K562 (cell line): ENCODE measurements around the gene LEO1. TPM values are rescaled to one million over a fixed set of nuclear protein-coding genes. Genes with fewer than 3 reads are reported as not detected.

Source experiments
- ATAC-seq: fragments of 200-7000 bp; cut with Tn5 transposase; 3 replicates; pipeline ENCODE4 v1.9.1; 2020; ENCODE audit warnings: moderate library complexity
- BruUV-seq: library from RNA; stranded (reverse); fragments of 400-500 nt; replicated peaks from 2 replicates; lab custom pipeline; 2021; lab: Mats Ljungman, UMichigan
- CTCF ChIA-PET: fragments of 300-600 bp; formaldehyde crosslinking; extraction: SDS; loops from one replicate; lab custom pipeline; 2021; ENCODE audit warnings: low intra/inter-chr PET ratio; lab: Yijun Ruan, JAX
- POLR2A ChIA-PET: fragments of 300-600, 350-650 bp; sonication (Branson Sonifier 250); formaldehyde crosslinking; extraction: SDS; loops from one replicate; lab custom pipeline; 2021; ENCODE audit warnings: antibody characterized with exemption, inconsistent platforms; lab: Yijun Ruan, JAX
- DNase-seq, 4 experiments: peaks; one replicate each; pipeline versions ENCODE4 v3.0.0 to v3.0.0-alpha.2; 2011 to 2018; ENCODE audit warnings: low spot score in 3 of 4, mixed read lengths in 3 of 4; ENCODE audit errors: extremely low read depth in 1 of 4
- FAIRE-seq: peaks from 2 replicates; lab custom pipeline; 2011; peaks lifted over from hg19 to GRCh38; lab: Jason Lieb, UNC
- H2AFZ ChIP-seq: 2 replicates; pipeline ENCODE4 v1.6.0; 2011; ENCODE audit warnings: low read depth, low read length, control low read depth, inconsistent platforms
- H3K27ac ChIP-seq: fragments of 200-600 bp; 3 replicates; pipeline ENCODE4 v1.8.0; 2011; ENCODE audit warnings: low read depth, mild to moderate bottlenecking, control low read depth, inconsistent platforms, low read length, moderate library complexity, mixed read lengths; ENCODE audit errors: extremely low read depth
- H3K27me3 ChIP-seq, 2 experiments: fragments of 300-600 bp in 1 of 2; 2 replicates in 1 of 2; 3 replicates in 1 of 2; pipeline versions ENCODE4 v1.6.0 to v1.8.0; 2011; ENCODE audit warnings: inconsistent platforms in 2 of 2, low read length in 2 of 2, mild to moderate bottlenecking in 1 of 2, mixed read lengths in 1 of 2, moderate library complexity in 1 of 2; ENCODE audit not compliant: control insufficient read depth in 2 of 2, insufficient read depth in 2 of 2
- H3K36me3 ChIP-seq: fragments of 300-600 bp; 3 replicates; pipeline ENCODE4 v1.8.0; 2011; ENCODE audit warnings: mild to moderate bottlenecking, low read length, inconsistent platforms; ENCODE audit not compliant: control insufficient read depth, insufficient read depth
- H3K4me1 ChIP-seq, 2 experiments: fragments of 200-600 bp in 1 of 2; replicated peaks in 1 of 2; 2 replicates in 1 of 2; 3 replicates in 1 of 2; pipeline versions ENCODE4 v1.5.1 to v1.8.0; 2011; ENCODE audit warnings: inconsistent platforms in 2 of 2, low read length in 2 of 2, mild to moderate bottlenecking in 1 of 2, mixed read lengths in 1 of 2, moderate library complexity in 1 of 2; ENCODE audit not compliant: control insufficient read depth in 2 of 2, insufficient read depth in 2 of 2
- H3K4me2 ChIP-seq: 2 replicates; pipeline ENCODE4 v1.6.1; 2011; ENCODE audit warnings: low read length, control low read depth, inconsistent platforms, mixed read lengths; ENCODE audit not compliant: insufficient read depth
- H3K4me3 ChIP-seq: fragments of 200-600 bp; sonication (generic), shearing (Covaris generic); 2 replicates; pipeline ENCODE4 v1.5.1; 2016; ENCODE audit warnings: control low read depth, inconsistent platforms
- H3K79me2 ChIP-seq: fragments of 200-600 bp; 3 replicates; pipeline ENCODE4 v1.8.0; 2011; ENCODE audit warnings: low read length, inconsistent platforms; ENCODE audit not compliant: control insufficient read depth, insufficient read depth
- H3K9ac ChIP-seq, 2 experiments: 2 replicates each; pipeline versions ENCODE4 v1.6.0 to v1.6.1; 2011; ENCODE audit warnings: low read depth in 2 of 2, low read length in 2 of 2, control low read depth in 1 of 2, inconsistent platforms in 1 of 2, mild to moderate bottlenecking in 1 of 2, mixed read lengths in 1 of 2; ENCODE audit not compliant: insufficient read depth in 1 of 2
- H3K9me1 ChIP-seq: one replicate; pipeline ENCODE4 v1.6.0; 2011; ENCODE audit warnings: inconsistent platforms, mild to moderate bottlenecking, low read length, moderate library complexity; ENCODE audit not compliant: control insufficient read depth, insufficient read depth
- H3K9me3 ChIP-seq: replicated peaks from 2 replicates; pipeline ENCODE4 v1.5.1; 2011; ENCODE audit warnings: low read depth, low read length, inconsistent platforms; ENCODE audit not compliant: control insufficient read depth, insufficient read depth
- H4K20me1 ChIP-seq: replicated peaks from 2 replicates; pipeline ENCODE4 v1.6.1; 2011; ENCODE audit warnings: low read length, inconsistent platforms, mixed read lengths; ENCODE audit not compliant: control insufficient read depth, insufficient read depth
- ATF3 ChIP-seq, 2 experiments: fragments of 450-650 bp in 1 of 2; sonication (generic) in 1 of 2; formaldehyde crosslinking in 1 of 2; IDR thresholded peaks in 1 of 2; conservative IDR thresholded peaks in 1 of 2; 2 replicates each; pipeline versions ENCODE4 v1.6.1 to v1.8.1; 2016 to 2023; ENCODE audit warnings: mild to moderate bottlenecking in 2 of 2, moderate library complexity in 2 of 2, inconsistent platforms in 1 of 2, missing genetic modification reagents in 1 of 2
- CTBP1 ChIP-seq: fragments of 450-650 bp; IDR thresholded peaks from 2 replicates; pipeline ENCODE4 v1.6.1; 2016; ENCODE audit warnings: borderline replicate concordance
- HNRNPH1 ChIP-seq: fragments of 200-400 bp; formaldehyde crosslinking; optimal IDR thresholded peaks from 2 replicates; pipeline ENCODE3; 2017; ENCODE audit warnings: low read depth, mild to moderate bottlenecking, low read length, moderate library complexity
- KAT2B ChIP-seq: IDR thresholded peaks from one replicate; pipeline ENCODE4 v1.6.1; 2012; ENCODE audit warnings: low read depth, mild to moderate bottlenecking, control low read depth, inconsistent platforms, low read length, moderate library complexity
- NFIC ChIP-seq: fragments of 450-650 bp; IDR thresholded peaks from 2 replicates; pipeline ENCODE4 v1.6.1; 2017; ENCODE audit warnings: mild to moderate bottlenecking, inconsistent platforms
- PBX2 ChIP-seq, 2 experiments: IDR thresholded peaks in 1 of 2; conservative IDR thresholded peaks in 1 of 2; 2 replicates each; pipeline ENCODE4 v1.6.1; 2016; ENCODE audit warnings: low read depth in 2 of 2, mild to moderate bottlenecking in 1 of 2, missing compliant biosample characterization in 1 of 2, missing genetic modification characterization in 1 of 2, moderate library complexity in 1 of 2
- PKNOX1 ChIP-seq: fragments of 450-650 bp; IDR thresholded peaks from 2 replicates; pipeline ENCODE4 v1.6.1; 2016
- POLR2AphosphoS2 ChIP-seq: IDR thresholded peaks from 2 replicates; pipeline ENCODE4 v1.6.1; 2012; ENCODE audit warnings: low read length, improper control_type of control experiment
- SIN3B ChIP-seq: fragments of 450-650 bp; IDR thresholded peaks from 2 replicates; pipeline ENCODE4 v1.6.1; 2017; ENCODE audit warnings: low read depth, mild to moderate bottlenecking, moderate library complexity
- SMAD3 ChIP-seq: fragments of 450-650 bp; formaldehyde crosslinking; conservative IDR thresholded peaks from 2 replicates; pipeline ENCODE4 v1.4.0; 2020; ENCODE audit warnings: mild to moderate bottlenecking
- SMAD4 ChIP-seq: fragments of 250-450 bp; sonication (Bioruptor Pico); conservative IDR thresholded peaks from 2 replicates; pipeline ENCODE4 v1.8.0; 2021; ENCODE audit warnings: inconsistent platforms, mild to moderate bottlenecking, moderate library complexity
- TCF7L2 ChIP-seq: fragments of 150-350 bp; IDR thresholded peaks from 2 replicates; pipeline ENCODE4 v1.6.1; 2016; ENCODE audit warnings: low read depth, mild to moderate bottlenecking, low read length, moderate library complexity
- ZBTB12 ChIP-seq: fragments of 250-450 bp; sonication (Bioruptor Pico); IDR thresholded peaks from 2 replicates; pipeline ENCODE4 v1.4.0; 2020
- ZFX ChIP-seq: sonication (generic); formaldehyde crosslinking; IDR thresholded peaks from 2 replicates; pipeline ENCODE4 v1.8.0; 2022; ENCODE audit warnings: mild to moderate bottlenecking, missing genetic modification reagents, moderate library complexity
- ZNF586 ChIP-seq: fragments of 450-650 bp; formaldehyde crosslinking; conservative IDR thresholded peaks from 2 replicates; pipeline ENCODE4 v1.4.0; 2020; ENCODE audit warnings: mild to moderate bottlenecking, moderate library complexity
- WGBS: fragments of 100-300 bp; shearing (Covaris generic); methylation state at CpG from one replicate; pipeline ENCODE4 v1.1.6; 2016; ENCODE audit warnings: low coverage, mixed read lengths; ENCODE audit not compliant: insufficient coverage; ENCODE audit errors: missing lambda C conversion rate; 5-methylcytosine and 5-hydroxymethylcytosine counted together
- in situ Hi-C: fragments of 300-500 bp; cut with MboI; formaldehyde crosslinking; loops from 4 replicates; pipeline ENCODE4 v1.15.0; 2018; ENCODE audit warnings: inconsistent platforms, mixed read lengths
- intact Hi-C: fragments of 100-400 bp; cut with micrococcal nuclease; formaldehyde crosslinking; loops from 2 replicates; pipeline ENCODE4 v1.14.2; 2022
- polyA plus RNA-seq, 8 experiments: library from polyadenylated mRNA; depleted of rRNA in 4 of 8; stranded (reverse) in 5 of 8; unstranded in 3 of 8; fragments of >200 nt; fragmentation: Nextera tagmentation in 2 of 8; fragmentation: Illumina TruSeq in 1 of 8; extraction: Ambion mirVana in 2 of 8; extraction: Trizol in 1 of 8; gene quantifications; 2 replicates each; pipeline versions ENCODE4 v1.2.1 to v1.2.3, GENCODE V29; 2011 to 2014; ENCODE audit warnings: inconsistent platforms in 1 of 8, missing spikeins in 1 of 8
- total RNA-seq, 7 experiments: library from RNA; depleted of rRNA in 6 of 7; stranded (reverse); fragments of >200 nt in 6 of 7; fragmentation: Illumina TruSeq in 2 of 7; extraction: Trizol in 2 of 7; gene quantifications; 2 replicates each; pipeline versions ENCODE4 v1.2.1 to v1.2.3, GENCODE V29; 2011 to 2021; ENCODE audit warnings: low replicate concordance in 1 of 7

Gene LEO1
- total and polyA plus RNA-seq, 9 of the 15 experiments (the other 6 are each of a cell fraction or from before 2014, with no cell fraction given): 8.4 to 48.3 (median 37.9) TPM

- Histone ChIP-seq H3K4me1 (no peaks in the 10 kb centered on the region; a peak in 1 of 5 replicates), H3K4me2 (no peak overlapping the region), H3K9ac (no peak overlapping the region), H4K20me1 (no peaks in the 10 kb centered on the region), H3K36me3 (peaks cover 63% of the 10 kb centered on the region), H3K79me2 (no peaks in the 10 kb centered on the region), H3K9me3 (no peaks in the 10 kb centered on the region), H3K27me3 (no peaks in the 10 kb centered on the region), H3K4me3 (no peak overlapping the region), H3K27ac (no peak overlapping the region), H2AFZ (no peak overlapping the region), H3K9me1 (no peaks in the 10 kb centered on the region)
- FAIRE-seq (peak; percentile 52), DNase-seq (peak; percentile 19 to 46 (median 26)), ATAC-seq (peak; percentile 82)
- BruUV-seq: no TSS peak
- CTCF ChIA-PET: no interaction called here
- 49% methylated on average over 8 of the region's 8 CpGs for WGBS
- POLR2A ChIA-PET: no interaction called here
- in situ Hi-C loops (no loop called here), intact Hi-C loops (no loop called here)
- no peak for TF ChIP-seq PBX2 (CRISPR knock-in tag; IDR thresholded peaks at IDR 0.05; ENCODE audit: low read depth)
- TF ChIP-seq PBX2 (tag; conservative IDR thresholded peaks at IDR 0.05; ENCODE audit: low read depth): peak; percentile 54
- TF ChIP-seq ATF3 (IDR thresholded peaks at IDR 0.05): peak; percentile 42; the same call in 1 of the 2 replicates
- TF ChIP-seq ATF3 (CRISPR knock-in tag; conservative IDR thresholded peaks at IDR 0.05): no peak
- TF ChIP-seq PKNOX1: peak; percentile 45
- TF ChIP-seq HNRNPH1: no peak
- no peak for TF ChIP-seq ZFX (CRISPR knock-in tag)
- TF ChIP-seq CTBP1: no peak
- no peak for TF ChIP-seq POLR2AphosphoS2
- no peak for TF ChIP-seq SMAD4 (CRISPR knock-in tag)
- TF ChIP-seq NFIC: no peak
- TF ChIP-seq SIN3B: no peak
- TF ChIP-seq SMAD3 (CRISPR knock-in tag): no peak
- TF ChIP-seq TCF7L2: no peak
- no peak for TF ChIP-seq KAT2B
- no peak for TF ChIP-seq ZBTB12
- no peak for TF ChIP-seq ZNF586
Measured at GRCh38 chr15:51907136-51907862, 64.3 kb downstream of the LEO1 start.
